Measurements from ENCODE around the gene TMEM185B.

The TMEM185B gene

DNA sequence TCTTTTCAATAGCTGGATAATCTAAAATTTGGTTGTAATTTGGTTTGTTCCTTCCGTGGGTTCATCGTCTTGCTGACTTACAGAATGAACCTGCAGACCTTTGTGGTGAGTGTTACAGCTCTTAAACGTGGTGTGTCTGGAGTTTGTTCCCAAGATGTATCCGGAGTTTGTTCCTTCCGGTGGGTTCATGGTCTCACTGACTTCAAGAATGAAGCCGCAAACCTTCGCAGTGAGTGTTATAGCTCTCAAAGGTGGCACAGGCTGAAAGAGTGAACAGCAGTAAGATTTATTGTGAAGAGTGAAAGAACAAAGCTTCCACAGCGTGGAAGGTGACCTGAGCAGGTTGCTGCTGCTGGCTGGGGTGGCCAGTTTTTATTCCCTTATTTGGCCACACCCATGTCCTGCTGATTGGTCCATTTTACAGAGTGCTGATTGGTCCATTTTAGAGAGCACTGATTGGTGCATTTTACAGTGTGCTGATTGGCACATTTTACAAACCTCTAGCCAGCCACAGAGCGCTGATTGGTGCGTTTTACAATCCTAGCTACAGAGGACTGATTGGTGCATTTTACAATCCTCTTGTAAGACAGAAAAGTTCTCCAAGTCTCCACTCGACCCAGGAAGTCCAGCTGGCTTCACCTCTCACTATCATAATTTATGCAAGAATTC is 46.0 kb upstream of the TMEM185B start:
- H3F3A ChIP-seq (ENCODE audit: low read depth), result no peaks in the 10 kb centered on the region
- H3K9ac ChIP-seq (ENCODE audit: low read depth, low read length, poor library complexity, severe bottlenecking), result no peak overlapping the region
- no peak for TF ChIP-seq EZH2phosphoT487 (IDR thresholded peaks at IDR 0.05; ENCODE audit: borderline replicate concordance)
- TF ChIP-seq CTCF (conservative IDR thresholded peaks at IDR 0.05; ENCODE audit: low read length), result no peak
- H3K9me2 ChIP-seq (replicated peaks; ENCODE audit: low read depth, low read length), result no peaks in the 10 kb centered on the region
- no peaks in the 10 kb centered on the region for H3K4me1 ChIP-seq (ENCODE audit: insufficient read depth, low read length, poor library complexity, severe bottlenecking)
- no peak overlapping the region for H3K4me3 ChIP-seq (ENCODE audit: low read length, poor library complexity, severe bottlenecking)
- no peaks in the 10 kb centered on the region; the same call in 1 of the 2 replicates for H3K9me3 ChIP-seq (ENCODE audit: insufficient read depth, low read depth, low read length)
- H3K79me2 ChIP-seq (ENCODE audit: insufficient read depth, low read length), result peaks cover 15% of the 10 kb centered on the region
- no peaks in the 10 kb centered on the region for H3K27me3 ChIP-seq (ENCODE audit: insufficient read depth, low read length, poor library complexity, severe bottlenecking)
- H3K4me2 ChIP-seq (ENCODE audit: low read depth, low read length, poor library complexity, severe bottlenecking), result no peak overlapping the region
- no peak overlapping the region for H2AFZ ChIP-seq (ENCODE audit: low read length)
- H4K20me1 ChIP-seq (ENCODE audit: insufficient read depth, low read length, poor library complexity, severe bottlenecking), result no peaks in the 10 kb centered on the region
- no peaks in the 10 kb centered on the region for H3K36me3 ChIP-seq (ENCODE audit: insufficient read depth, low read length)

GRCh38 chr2:120267348-120267747 is 44.1 kb upstream of the TMEM185B start:
- no peaks in the 10 kb centered on the region for H3K4me1 ChIP-seq (ENCODE audit: insufficient read depth, low read length, poor library complexity, severe bottlenecking)
- no peak overlapping the region for H2AFZ ChIP-seq (ENCODE audit: low read length)
- H3K9ac ChIP-seq (ENCODE audit: low read depth, low read length, poor library complexity, severe bottlenecking), result no peak overlapping the region
- H3K9me2 ChIP-seq (replicated peaks; ENCODE audit: low read depth, low read length), result no peaks in the 10 kb centered on the region
- H3K36me3 ChIP-seq (ENCODE audit: insufficient read depth, low read length), result no peaks in the 10 kb centered on the region
- H3F3A ChIP-seq (ENCODE audit: low read depth), result no peaks in the 10 kb centered on the region
- H3K79me2 ChIP-seq (ENCODE audit: insufficient read depth, low read length), result peaks cover 10% of the 10 kb centered on the region; the same call in 1 of the 2 replicates
- no peaks in the 10 kb centered on the region; the same call in 1 of the 2 replicates for H3K9me3 ChIP-seq (ENCODE audit: insufficient read depth, low read depth, low read length)
- TF ChIP-seq CTCF (conservative IDR thresholded peaks at IDR 0.05; ENCODE audit: low read length), result no peak
- TF ChIP-seq EZH2phosphoT487 (IDR thresholded peaks at IDR 0.05; ENCODE audit: borderline replicate concordance), result no peak
- no peaks in the 10 kb centered on the region for H3K27me3 ChIP-seq (ENCODE audit: insufficient read depth, low read length, poor library complexity, severe bottlenecking)
- H4K20me1 ChIP-seq (ENCODE audit: insufficient read depth, low read length, poor library complexity, severe bottlenecking), result no peaks in the 10 kb centered on the region
- H3K4me3 ChIP-seq (ENCODE audit: low read length, poor library complexity, severe bottlenecking), result no peak overlapping the region
- no peak overlapping the region for H3K4me2 ChIP-seq (ENCODE audit: low read depth, low read length, poor library complexity, severe bottlenecking)

GRCh38 chr2:120265006-120265405 is 41.8 kb upstream of the TMEM185B start:
- no peaks in the 10 kb centered on the region for H3K27me3 ChIP-seq (ENCODE audit: insufficient read depth, low read length, poor library complexity, severe bottlenecking)
- no peak overlapping the region for H3K4me3 ChIP-seq (ENCODE audit: low read length, poor library complexity, severe bottlenecking)
- H3K4me1 ChIP-seq (ENCODE audit: insufficient read depth, low read length, poor library complexity, severe bottlenecking), result peaks cover 9% of the 10 kb centered on the region
- TF ChIP-seq CTCF (conservative IDR thresholded peaks at IDR 0.05; ENCODE audit: low read length), result no peak
- no peak for TF ChIP-seq EZH2phosphoT487 (IDR thresholded peaks at IDR 0.05; ENCODE audit: borderline replicate concordance)
- H3K79me2 ChIP-seq (ENCODE audit: insufficient read depth, low read length), result peaks cover 24% of the 10 kb centered on the region
- H2AFZ ChIP-seq (ENCODE audit: low read length), result no peak overlapping the region
- H3K9me3 ChIP-seq (ENCODE audit: insufficient read depth, low read depth, low read length), result peaks cover 8% of the 10 kb centered on the region; the same call in 1 of the 2 replicates
- H4K20me1 ChIP-seq (ENCODE audit: insufficient read depth, low read length, poor library complexity, severe bottlenecking), result no peaks in the 10 kb centered on the region
- H3K9me2 ChIP-seq (replicated peaks; ENCODE audit: low read depth, low read length), result no peaks in the 10 kb centered on the region
- H3K36me3 ChIP-seq (ENCODE audit: insufficient read depth, low read length), result no peaks in the 10 kb centered on the region
- H3F3A ChIP-seq (ENCODE audit: low read depth), result no peaks in the 10 kb centered on the region
- no peak overlapping the region for H3K9ac ChIP-seq (ENCODE audit: low read depth, low read length, poor library complexity, severe bottlenecking)
- H3K4me2 ChIP-seq (ENCODE audit: low read depth, low read length, poor library complexity, severe bottlenecking), result no peak overlapping the region
